ENCODE measurements around the gene TCF7L2.

GRCh38 chr10:113158183-113158582 is 208.1 kb downstream of the TCF7L2 start:
- no peak for TF ChIP-seq YY1 (IDR thresholded peaks at IDR 0.05; ENCODE audit: insufficient read depth, insufficient read length)
- no peak for TF ChIP-seq ZNF274 (IDR thresholded peaks at IDR 0.05; ENCODE audit: low read depth, low read length)

Measured in NT2/D1 (cell line).